Ascending aorta (tissue), 2 donors: ENCODE data around the gene E4F1. TPM values are rescaled to one million over a fixed set of nuclear protein-coding genes. Genes with fewer than 3 reads are reported as not detected.

ENCODE experiments used
- DNase-seq, 2 donors: peaks; one replicate each; pipeline ENCODE4 v3.0.0-alpha.2; 2019; ENCODE audit warnings: low spot score in 2 of 2
- H3K27ac ChIP-seq, 2 donors: fragments of 200-600 bp; sonication (generic); one replicate each; pipeline ENCODE4 v1.5.1; 2016 to 2017; ENCODE audit warnings: mild to moderate bottlenecking in 1 of 2
- H3K27me3 ChIP-seq: fragments of 200-600 bp; sonication (generic); one replicate; pipeline ENCODE4 v1.5.1; 2017
- H3K36me3 ChIP-seq, 2 donors: fragments of 200-600 bp; sonication (generic); one replicate each; pipeline ENCODE4 v1.5.1; 2016
- H3K4me1 ChIP-seq, 2 donors: fragments of 200-600 bp; sonication (generic); one replicate each; pipeline ENCODE4 v1.5.1; 2016 to 2017; ENCODE audit warnings: mild to moderate bottlenecking in 1 of 2
- H3K4me3 ChIP-seq, 2 donors: fragments of 200-600 bp; sonication (generic); one replicate each; pipeline ENCODE4 v1.5.1; 2016 to 2017; ENCODE audit warnings: mild to moderate bottlenecking in 1 of 2
- H3K9me3 ChIP-seq, 2 donors: fragments of 200-600 bp; sonication (generic); one replicate each; pipeline ENCODE4 v1.5.1; 2016
- intact Hi-C: fragments of 100-400 bp; cut with DNase I; formaldehyde crosslinking; loops from one replicate; pipeline ENCODE4 v1.15.1; 2023
- total RNA-seq: library from RNA; depleted of rRNA; stranded (reverse); fragments of >200 nt; gene quantifications from one replicate; pipeline ENCODE4 v1.1.0, GENCODE V29; 2016
- TF ChIP-seq, protein P1 (sequence below), 3 experiments: fragments of 200-600 bp in 2 of 3; fragments of 450-650 bp in 1 of 3; sonication (generic) in 2 of 3; IDR thresholded peaks; one replicate each; pipeline ENCODE4 v1.5.1; 2016 to 2019; ENCODE audit warnings: antibody characterized with exemption in 3 of 3, mild to moderate bottlenecking in 1 of 3, moderate library complexity in 1 of 3

Gene E4F1
- total RNA-seq, 1 donor from 2014 or later, result 39.7 TPM

DNA sequence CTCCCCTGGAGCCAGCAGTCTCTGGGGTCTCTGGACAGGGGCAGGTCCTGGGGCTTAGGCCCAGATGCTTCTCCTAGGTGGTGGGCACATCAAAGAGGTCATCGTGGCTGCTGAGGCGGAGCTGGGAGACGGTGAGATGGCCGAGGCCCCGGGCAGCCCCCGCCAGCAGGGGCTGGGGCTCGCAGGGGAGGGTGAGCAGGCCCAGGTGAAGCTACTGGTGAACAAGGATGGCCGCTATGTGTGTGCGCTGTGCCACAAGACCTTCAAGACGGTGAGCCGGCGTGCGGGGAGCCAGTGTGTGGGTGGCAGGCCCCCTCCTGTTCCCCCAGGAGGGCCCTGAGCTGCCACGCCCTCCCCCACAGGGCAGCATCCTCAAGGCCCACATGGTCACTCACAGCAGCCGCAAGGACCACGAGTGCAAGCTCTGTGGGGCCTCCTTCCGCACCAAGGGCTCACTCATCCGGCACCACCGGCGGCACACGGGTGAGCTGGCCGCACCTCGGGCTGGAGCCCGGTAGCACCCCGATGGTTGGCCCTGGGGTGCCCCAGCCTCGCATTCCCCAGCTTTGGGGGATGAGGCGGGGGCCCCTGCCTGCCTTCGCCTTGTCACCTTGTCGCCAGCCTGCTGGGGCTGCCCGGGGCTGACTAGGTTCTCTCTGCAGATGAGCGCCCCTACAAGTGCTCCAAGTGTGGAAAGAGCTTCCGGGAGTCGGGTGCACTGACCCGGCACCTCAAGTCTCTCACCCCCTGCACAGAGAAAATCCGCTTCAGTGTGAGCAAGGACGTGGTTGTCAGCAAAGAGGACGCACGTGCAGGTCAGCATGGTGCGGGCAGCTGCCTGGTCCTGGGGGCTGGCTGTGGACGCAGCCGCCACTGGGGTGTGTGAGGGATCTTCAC, 9.0 kb downstream of the E4F1 start:
- peaks cover 82% of the 10 kb centered on the region in 2 donors for H3K36me3 ChIP-seq
- no peak overlapping the region for H3K4me3 ChIP-seq
- peaks cover 6% of the 10 kb centered on the region for H3K27me3 ChIP-seq
- intact Hi-C loops, result no loop called here
- peaks cover 8 to 10% of the 10 kb centered on the region in 2 donors for H3K4me1 ChIP-seq
- TF ChIP-seq, protein P1, sequence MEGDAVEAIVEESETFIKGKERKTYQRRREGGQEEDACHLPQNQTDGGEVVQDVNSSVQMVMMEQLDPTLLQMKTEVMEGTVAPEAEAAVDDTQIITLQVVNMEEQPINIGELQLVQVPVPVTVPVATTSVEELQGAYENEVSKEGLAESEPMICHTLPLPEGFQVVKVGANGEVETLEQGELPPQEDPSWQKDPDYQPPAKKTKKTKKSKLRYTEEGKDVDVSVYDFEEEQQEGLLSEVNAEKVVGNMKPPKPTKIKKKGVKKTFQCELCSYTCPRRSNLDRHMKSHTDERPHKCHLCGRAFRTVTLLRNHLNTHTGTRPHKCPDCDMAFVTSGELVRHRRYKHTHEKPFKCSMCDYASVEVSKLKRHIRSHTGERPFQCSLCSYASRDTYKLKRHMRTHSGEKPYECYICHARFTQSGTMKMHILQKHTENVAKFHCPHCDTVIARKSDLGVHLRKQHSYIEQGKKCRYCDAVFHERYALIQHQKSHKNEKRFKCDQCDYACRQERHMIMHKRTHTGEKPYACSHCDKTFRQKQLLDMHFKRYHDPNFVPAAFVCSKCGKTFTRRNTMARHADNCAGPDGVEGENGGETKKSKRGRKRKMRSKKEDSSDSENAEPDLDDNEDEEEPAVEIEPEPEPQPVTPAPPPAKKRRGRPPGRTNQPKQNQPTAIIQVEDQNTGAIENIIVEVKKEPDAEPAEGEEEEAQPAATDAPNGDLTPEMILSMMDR (IDR thresholded peaks at IDR 0.05), result no peak
- H3K27ac ChIP-seq, result no peak overlapping the region
- DNase-seq, result no peak
- no peaks in the 10 kb centered on the region for H3K9me3 ChIP-seq

DNA sequence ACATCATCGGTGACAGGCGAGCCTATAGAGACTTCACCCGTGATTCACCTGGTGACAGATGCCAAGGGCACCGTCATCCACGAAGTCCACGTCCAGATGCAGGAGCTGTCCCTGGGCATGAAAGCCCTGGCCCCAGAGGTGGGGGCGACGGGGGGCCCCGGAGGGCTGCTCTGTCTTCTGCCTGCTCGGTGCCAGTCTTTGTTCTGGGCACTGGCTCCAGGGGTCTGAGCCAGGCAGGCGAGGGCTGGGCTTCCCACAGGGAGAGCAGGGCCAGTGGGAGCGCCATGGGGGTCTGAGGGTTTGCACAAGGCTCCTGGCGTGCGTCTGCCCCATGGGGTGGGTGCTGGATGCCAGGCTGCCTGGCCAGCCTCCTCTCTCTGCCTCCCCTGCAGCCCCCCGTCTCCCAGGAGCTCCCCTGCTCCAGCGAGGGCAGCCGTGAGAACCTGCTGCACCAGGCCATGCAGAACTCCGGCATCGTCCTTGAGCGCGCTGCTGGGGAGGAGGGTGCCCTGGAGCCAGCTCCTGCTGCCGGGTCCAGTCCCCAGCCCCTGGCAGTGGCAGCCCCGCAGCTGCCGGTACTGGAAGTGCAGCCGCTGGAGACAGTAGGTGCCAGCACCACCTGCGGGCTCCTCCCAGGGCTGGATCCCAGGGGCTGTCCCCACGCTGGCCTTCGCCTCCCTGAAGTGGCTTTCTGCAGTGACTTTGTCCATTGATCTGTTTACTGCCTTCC, 9.8 kb downstream of the E4F1 start:
- Histone ChIP-seq H3K27ac (no peak overlapping the region), H3K4me3 (no peak overlapping the region), H3K4me1 (peaks cover 8 to 10% of the 10 kb centered on the region in 2 donors), H3K27me3 (peaks cover 6% of the 10 kb centered on the region), H3K36me3 (peaks cover 77 to 78% of the 10 kb centered on the region in 2 donors), H3K9me3 (no peaks in the 10 kb centered on the region)
- intact Hi-C loops, result no loop called here
- no peak for DNase-seq
- TF ChIP-seq, protein P1 (IDR thresholded peaks at IDR 0.05), result no peak

DNA sequence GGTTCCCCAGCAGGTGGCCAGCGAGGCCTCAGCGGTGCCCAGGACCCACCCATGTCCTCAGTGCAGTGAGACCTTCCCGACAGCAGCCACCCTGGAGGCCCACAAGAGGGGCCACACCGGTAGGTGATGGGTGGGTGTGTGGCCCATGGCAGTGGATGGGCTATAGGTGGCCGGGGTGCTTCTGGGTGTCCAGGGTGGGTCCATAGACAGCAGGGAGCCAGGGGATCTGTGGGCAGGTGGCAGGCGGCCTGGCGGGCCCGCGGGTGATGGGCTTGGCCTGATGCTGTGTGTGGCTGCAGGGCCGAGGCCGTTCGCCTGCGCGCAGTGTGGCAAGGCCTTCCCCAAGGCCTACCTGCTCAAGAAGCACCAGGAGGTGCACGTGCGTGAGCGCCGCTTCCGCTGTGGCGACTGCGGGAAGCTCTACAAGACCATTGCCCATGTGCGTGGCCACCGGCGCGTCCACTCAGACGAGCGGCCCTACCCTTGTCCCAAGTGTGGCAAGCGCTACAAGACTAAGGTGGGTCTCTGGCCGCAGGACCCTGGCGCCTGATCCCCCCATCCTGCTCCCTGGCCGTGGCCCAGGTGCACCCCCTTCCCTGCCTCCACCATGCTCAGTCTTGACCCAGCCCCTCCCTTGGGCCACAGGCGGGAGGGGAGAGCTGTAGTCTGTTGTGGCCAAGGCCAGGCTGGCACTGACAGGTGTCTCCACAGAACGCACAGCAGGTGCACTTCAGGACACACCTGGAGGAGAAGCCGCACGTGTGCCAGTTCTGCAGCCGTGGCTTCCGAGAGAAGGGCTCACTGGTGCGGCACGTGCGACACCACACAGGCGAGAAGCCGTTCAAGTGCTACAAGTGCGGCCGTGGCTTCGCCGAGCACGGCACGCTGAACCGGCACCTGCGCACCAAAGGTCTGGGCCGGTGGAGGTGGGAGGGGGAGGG, 10.8 kb downstream of the E4F1 start:
- H3K36me3 ChIP-seq, result peaks cover 68% of the 10 kb centered on the region in 2 donors
- H3K27ac ChIP-seq, result no peak overlapping the region
- TF ChIP-seq, protein P1 (IDR thresholded peaks at IDR 0.05), result no peak
- H3K27me3 ChIP-seq, result peaks cover 6% of the 10 kb centered on the region
- no peaks in the 10 kb centered on the region for H3K9me3 ChIP-seq
- intact Hi-C loops, result no loop called here
- no peak overlapping the region for H3K4me3 ChIP-seq
- no peak for DNase-seq
- peaks cover 8 to 10% of the 10 kb centered on the region in 2 donors for H3K4me1 ChIP-seq

DNA sequence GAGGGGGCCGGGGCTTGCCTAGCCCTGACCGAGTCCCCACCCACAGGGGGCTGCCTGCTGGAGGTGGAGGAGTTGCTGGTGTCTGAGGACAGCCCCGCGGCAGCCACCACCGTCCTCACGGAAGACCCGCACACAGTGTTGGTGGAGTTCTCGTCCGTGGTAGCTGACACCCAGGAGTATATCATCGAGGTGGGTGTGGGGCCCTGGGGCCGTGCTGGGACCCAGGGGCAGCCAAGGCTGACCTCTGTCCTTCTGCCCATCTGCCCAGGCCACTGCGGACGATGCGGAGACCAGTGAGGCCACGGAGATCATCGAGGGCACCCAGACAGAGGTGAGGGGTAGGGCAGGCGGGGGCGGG, 11.4 kb downstream of the E4F1 start:
- no peak overlapping the region for H3K4me3 ChIP-seq
- intact Hi-C loops, result no loop called here
- no peak for DNase-seq
- peaks cover 8 to 10% of the 10 kb centered on the region in 2 donors for H3K4me1 ChIP-seq
- no peak overlapping the region for H3K27ac ChIP-seq
- no peaks in the 10 kb centered on the region for H3K9me3 ChIP-seq
- peaks cover 6% of the 10 kb centered on the region for H3K27me3 ChIP-seq
- peaks cover 61 to 62% of the 10 kb centered on the region in 2 donors for H3K36me3 ChIP-seq
- TF ChIP-seq, protein P1 (IDR thresholded peaks at IDR 0.05), result no peak

DNA sequence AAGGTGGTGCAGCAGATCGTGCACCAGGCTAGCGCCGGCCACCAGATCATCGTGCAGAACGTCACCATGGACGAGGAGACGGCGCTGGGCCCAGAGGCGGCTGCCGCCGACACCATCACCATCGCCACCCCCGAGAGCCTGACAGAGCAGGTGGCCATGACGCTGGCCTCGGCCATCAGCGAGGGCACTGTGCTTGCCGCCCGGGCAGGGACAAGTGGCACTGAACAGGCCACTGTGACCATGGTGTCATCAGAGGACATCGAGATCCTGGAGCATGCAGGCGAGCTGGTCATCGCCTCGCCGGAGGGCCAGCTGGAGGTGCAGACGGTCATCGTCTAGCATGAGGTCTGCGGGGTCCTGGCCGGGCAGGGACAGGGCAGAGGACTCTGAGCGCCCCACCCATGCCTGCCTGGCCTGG, 11.9 kb downstream of the E4F1 start:
- H3K36me3 ChIP-seq, result peaks cover 57% of the 10 kb centered on the region in 2 donors
- no peak overlapping the region for H3K27ac ChIP-seq
- no peak overlapping the region for H3K4me3 ChIP-seq
- H3K9me3 ChIP-seq, result no peaks in the 10 kb centered on the region
- TF ChIP-seq, protein P1 (IDR thresholded peaks at IDR 0.05), result no peak
- DNase-seq, result no peak
- peaks cover 8 to 10% of the 10 kb centered on the region in 2 donors for H3K4me1 ChIP-seq
- peaks cover 6% of the 10 kb centered on the region for H3K27me3 ChIP-seq
- intact Hi-C loops, result no loop called here
